Activated CD8-positive, alpha-beta memory T cell treated with anti-CD3 and anti-CD28 coated beads for 48 hours (primary cell): ENCODE measurements around the gene OR52M1.
A peak's percentile ranks its signal among the peaks of the same experiment; 100 is the strongest.
"Not testable (repeated sequence)": the region's sequence is repeated elsewhere in the genome, so short reads cannot be mapped to it uniquely, and the experiment has no call there.

Source experiments
- DNase-seq, 3 experiments: peaks; one replicate each; pipeline ENCODE4 v3.0.0-alpha.2; 2020; ENCODE audit warnings: low read depth in 2 of 3, low spot score in 2 of 3

Gene OR52M1, protein sequence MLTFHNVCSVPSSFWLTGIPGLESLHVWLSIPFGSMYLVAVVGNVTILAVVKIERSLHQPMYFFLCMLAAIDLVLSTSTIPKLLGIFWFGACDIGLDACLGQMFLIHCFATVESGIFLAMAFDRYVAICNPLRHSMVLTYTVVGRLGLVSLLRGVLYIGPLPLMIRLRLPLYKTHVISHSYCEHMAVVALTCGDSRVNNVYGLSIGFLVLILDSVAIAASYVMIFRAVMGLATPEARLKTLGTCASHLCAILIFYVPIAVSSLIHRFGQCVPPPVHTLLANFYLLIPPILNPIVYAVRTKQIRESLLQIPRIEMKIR

DNA sequence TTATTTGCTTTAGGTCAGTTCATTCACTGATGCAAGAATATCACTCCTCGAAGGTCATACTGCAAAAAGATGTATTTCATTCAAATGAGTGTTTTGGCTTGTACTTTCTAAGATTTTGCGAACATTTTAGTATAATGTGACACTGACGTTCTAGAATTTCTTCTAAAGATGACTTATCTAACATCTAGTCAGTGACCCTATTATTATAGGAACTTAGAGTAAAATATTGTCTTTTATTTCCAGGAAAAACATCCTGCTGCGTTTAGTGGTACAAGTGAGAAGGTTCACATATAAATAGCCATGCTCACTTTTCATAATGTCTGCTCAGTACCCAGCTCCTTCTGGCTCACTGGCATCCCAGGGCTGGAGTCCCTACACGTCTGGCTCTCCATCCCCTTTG is at the start of gene OR52M1:
TSS of gene OR52M1 (plus strand) at position 301 of the 400 bp plus-strand sequence. CDS start at position 301, 0 bp downstream.
- DNase-seq = no peak

DNA sequence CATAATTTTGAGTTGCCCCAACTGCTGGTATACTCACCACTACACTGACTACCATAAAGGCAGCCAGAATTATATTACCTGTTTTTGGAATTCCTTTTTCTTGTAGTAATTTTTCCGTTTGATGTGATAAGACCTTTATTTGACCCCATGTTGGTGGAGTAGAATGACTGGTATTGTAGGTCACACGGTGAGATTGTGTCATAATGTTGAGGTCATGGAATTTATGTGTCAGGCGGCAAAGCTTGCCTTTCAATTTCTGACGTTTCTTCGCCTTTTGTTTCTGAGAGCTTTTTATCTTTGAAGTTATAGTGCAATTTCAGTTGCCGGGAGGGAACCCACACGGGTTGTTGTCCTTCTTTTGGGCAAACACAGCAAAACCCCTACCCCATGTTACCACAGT is 49.5 kb upstream of the OR52M1 start:
- DNase-seq = no peak

DNA sequence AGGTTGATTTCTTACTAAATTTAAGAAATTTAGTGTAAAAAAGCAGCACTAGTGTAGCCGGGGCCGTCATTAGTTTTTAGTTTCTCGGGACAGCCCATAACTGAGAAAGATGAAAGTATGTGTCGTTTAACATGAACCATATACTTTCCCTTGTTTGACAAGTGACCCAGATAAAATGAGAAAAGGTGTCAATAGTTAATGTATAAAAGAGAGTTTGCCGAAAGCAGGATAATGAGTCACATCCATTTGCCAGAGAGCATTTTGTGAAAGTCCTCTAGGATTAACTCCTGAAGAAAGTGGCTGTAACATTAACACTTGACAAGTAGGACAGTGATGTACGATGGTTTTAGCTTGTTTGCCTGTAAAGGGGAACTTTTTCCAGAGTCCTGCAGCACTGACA is 49.0 kb upstream of the OR52M1 start:
- no peak for DNase-seq

DNA sequence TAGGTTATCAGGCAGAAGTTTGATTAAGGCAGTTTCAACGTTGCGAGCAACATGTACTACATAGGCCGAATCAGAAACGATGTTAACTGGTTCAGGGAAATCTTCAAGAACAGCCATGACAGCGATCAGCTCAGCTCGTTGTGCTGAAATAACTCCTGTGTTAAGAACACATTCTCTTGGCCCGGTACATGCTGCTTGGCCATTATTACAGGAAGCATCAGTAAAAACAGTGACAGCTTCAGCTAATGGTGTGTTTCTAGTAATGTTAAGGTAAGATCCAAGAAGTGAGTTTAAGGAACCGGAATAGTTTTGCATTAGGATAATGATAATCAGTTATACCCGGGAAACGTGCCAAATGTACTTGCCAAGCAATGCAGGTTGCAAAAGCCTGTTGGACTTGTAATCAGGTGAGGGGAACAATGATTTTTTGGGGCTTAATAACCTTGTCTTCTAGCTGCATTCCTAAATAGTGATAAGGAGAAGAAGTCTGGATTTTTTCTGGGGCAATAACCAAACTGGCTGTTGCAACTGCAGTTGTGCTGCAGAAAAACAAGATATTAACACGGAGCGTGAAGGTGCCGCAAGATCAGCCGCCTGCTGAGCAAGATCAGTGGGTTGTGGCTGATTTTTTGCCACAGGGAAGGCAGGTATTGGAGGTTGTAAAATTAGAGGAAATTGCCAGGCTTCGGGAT is 48.3 kb upstream of the OR52M1 start:
- no peak for DNase-seq

DNA sequence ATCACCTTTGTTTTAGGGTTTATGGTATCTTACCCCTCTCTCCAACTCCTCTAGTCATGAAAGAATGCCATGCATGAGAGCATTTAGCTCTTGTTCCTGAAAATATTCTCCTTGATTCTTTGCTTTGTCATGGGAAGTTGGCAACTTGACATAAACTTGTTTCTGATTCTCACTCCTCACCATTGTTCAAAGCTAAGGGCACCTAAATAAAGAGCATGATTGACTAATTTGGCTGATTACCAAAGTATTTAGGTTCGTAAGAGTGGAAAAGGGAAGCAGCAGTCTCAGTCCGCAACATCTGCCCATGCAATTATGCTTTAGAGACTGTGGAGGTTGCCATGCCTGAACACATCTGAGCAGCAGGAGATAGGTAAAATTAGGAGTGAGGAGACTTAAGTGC is 36.1 kb upstream of the OR52M1 start:
- DNase-seq = no peak

DNA sequence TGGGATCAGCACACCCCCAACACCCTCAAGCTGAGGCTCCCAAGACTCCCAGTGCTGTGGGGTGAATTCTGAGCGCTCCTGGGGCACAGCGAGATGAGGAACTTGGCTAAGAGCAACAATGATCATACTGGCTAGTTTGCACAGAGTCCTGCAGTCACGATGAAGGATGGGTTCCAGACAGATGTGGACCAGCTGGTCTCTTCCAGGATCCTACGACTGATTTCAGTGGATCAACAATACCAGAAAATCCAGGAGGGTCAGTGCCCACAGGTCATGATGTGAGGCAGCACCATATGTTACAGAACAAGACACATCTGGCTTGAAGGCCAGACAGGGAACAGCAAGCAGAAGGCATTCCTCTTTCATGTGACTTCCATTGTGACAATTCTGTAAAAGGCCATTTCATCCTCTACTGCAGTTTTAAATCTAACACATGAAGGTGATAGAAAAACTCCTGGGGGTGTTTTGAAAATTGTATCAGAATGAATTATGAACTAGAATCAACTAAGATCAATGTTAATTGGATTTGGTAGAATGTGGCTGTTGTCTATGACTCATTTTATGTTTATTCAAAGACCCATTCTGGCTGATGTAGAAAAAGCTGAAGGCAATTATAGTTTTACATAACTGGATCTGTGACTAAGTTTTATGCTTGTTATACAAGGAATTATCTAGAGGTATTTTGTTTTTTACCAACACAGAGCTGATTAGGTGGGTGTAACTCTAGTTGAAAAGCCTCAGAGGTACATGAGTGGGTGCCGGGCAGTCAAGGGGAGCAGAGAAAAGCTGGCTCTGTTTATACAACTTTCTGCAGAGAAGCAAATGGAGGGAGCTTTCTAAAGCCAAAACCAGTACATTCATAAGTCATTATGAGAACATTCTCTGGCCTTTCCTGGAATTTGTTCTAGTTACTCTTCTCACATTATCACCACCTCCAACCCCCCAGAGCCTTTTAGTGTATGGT is 33.4 kb upstream of the OR52M1 start:
- no peak for DNase-seq

DNA sequence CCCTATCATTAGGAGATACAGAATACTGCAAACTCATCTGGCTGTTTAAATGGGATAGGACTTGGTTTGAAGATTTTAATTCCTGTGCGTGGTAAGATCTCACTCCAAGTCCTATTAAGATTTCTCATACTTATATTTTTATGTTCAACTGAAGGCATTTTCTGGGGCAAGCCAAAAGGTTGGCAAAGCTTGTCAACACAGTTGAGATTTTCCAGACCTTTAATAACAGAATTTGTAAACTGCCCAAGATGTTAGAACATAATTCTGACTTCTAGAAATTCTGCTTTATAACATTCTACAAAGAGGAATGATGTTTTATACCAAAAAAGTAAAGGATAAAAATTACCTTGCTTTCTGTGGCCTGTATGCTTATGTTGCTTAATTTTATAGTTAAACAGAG is 30.8 kb upstream of the OR52M1 start:
- DNase-seq = no peak

DNA sequence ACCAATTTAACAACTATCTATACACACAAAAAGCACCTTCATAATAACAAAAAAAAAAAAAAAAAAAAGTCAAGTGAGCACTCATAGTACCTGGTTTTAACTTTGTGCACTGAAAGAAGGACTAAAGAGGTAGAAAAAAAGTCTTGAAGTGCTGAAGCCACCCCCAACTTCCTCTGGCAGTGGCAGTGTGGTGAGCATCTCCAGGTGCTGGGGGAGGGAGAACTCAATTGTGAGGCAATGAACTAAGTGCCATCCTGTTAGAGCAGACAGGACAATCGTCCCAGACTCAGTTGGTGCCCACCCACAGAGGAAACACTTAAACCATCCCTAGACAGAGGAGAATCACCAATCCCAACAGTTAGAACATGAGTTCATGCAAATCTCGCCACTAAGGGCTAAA is 22.7 kb upstream of the OR52M1 start:
- no peak for DNase-seq

DNA sequence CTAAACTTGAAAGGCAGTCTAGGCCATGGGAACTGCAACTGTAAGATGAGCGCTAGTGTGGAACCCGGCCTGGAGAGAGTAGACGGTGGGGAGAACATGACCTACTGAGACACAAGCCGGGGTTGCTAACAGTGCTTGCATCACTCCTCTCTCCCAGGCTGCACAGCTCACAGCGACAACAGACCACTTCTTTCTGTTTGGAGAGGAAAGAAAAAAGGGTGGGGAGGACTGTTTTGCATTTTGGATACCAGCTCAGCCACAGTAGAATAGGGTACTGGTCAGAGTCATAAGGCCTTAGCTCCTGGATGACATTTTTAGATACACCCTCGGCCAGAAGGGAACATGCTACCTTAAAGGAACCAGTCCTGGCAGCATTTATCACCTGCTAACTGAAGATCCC is 22.2 kb upstream of the OR52M1 start:
- no peak for DNase-seq

DNA sequence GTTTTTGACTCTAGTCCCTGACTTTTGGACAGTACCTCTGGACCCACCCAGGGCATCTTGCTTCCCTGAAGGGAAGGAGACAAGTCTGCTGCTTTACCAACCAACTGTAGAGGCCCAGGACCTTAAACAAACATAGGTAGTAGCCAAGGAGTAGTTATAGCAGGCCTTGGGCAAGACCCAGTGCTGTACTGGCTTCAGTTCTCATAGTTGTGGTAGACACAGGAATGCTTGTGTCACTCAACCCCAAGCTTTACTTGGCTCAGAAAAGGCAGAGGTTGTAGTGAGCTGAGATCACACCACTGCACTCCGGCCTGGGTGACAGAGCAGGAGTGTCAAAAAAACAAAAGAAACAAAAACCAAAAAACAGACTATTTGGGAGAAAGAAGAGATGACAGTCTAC is 21.3 kb upstream of the OR52M1 start:
- no peak for DNase-seq

DNA sequence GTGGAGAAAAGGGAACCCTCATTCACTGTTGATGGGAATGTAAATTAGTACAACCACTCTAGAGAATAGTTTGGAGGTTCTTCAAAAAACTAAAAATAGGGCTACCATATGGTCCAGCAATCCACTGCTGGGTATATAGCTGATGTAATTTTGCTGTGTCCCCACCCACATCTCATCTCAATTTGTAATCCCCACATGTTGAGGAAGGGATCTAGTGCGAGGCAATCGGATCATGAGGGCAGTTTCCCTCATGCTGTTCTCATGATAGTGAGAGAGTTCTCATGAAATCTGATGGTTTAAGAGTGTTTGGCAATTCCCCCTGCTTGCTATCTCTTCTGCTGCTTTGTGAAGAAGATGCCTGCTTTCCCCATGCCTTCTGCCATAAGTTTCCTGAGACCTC is 17.1 kb upstream of the OR52M1 start:
- DNase-seq = no peak

DNA sequence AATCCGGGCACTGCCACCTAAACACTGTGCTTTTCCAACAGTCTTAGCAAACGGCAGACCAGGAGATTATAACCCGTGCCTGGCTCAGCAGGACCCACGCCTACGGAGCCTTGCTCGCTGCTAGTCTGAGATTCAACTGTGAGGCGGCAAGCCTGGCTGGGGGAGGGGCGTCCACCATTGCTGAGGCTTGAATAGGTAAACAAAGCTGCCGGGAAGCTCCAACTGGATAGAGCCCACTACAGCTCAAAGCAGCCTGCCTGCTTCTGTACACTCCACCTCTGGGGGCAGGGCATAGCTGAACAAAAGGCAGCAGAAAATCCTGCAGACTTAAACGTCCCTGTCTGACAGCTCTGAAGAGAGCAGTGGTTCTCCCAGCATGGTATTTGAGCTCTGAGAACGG is 13.3 kb upstream of the OR52M1 start:
- DNase-seq = not testable (repeated sequence)

DNA sequence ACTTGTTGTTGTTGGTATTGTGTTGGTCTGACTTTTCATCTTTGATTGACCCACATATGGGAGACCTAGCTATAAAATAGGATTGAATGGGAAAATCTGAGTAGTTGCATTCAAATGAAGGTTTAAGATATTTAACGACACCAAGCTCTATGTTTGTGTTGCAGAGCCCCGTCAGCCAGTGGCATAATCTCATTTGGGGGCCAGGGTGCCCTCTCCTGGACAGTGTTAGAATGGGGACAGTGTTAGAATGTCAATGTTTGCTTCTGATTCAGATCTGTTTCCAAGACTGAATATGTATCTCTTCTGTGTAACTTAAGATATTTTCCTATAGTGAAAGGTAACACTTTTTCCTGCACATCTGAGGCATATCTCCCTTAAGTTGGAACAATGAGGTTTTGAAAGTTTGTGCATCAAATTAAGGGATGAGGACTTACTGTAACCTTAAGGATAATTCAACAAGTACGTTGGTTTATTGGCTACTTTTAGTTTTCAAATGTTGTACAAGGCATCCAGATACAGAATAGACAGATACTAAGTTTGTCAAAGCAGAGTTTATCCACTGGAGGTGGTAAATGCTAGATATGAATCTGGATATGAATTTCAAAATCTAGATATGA is 5.3 kb upstream of the OR52M1 start:
- DNase-seq = peak in 2 of 3 experiments; percentile 1 to 4

DNA sequence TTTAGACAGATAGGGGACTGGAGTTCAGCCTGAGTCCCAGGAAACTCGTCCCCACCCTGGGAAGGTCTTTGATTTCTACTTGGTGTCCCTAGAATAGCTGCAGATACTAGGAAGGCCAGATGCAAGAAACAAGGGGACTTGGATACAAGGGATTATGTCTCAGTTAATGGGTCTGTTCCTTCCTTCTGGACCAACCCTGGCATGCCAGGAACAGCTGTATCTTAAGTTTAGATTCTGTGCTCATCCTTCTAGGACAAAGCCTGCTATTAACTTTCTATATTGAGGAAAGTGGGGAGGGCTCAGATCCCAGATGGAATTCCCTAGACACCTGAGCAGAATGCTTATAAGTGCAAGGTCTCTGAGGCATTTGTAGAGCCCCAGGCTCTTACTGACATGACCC is 3.9 kb upstream of the OR52M1 start:
- no peak for DNase-seq

DNA sequence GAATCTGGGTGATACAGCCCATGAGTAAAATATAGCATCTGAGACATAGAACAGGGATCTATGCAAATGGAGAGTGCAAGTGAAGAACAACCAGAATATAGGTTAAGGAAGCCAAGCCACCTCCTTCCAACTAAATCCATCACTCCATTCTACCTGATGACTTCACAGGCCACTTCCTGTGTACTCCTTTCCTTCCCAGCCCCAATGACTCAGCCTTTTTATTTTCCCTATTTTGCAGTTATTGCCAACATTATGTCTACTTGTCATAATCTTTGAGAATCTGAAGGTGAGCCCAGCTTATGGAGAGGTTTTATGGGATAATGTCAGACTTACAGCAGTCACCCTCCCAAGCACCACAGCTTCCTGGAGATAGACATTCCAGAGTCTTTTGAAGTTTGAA is 1.4 kb upstream of the OR52M1 start:
- no peak for DNase-seq

DNA sequence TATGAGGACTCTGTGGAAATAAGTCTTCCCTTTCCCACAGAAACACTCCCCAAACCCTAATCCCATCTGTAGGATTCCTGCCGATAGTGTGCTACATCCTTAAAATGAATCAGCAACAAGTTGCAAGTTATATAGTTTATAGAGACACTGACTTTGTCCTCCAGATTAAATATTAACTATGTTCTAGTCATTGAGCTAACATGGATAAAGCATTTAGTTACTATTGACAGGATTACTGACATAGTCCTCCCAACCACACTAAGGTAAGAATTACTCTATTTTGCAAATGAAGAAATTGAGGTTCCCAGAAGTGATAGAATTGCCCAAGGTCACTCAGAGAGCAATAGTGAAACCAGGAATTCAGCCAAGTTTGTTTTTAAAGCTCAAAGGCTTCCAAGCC is 1.9 kb downstream of the OR52M1 start:
- no peak for DNase-seq

DNA sequence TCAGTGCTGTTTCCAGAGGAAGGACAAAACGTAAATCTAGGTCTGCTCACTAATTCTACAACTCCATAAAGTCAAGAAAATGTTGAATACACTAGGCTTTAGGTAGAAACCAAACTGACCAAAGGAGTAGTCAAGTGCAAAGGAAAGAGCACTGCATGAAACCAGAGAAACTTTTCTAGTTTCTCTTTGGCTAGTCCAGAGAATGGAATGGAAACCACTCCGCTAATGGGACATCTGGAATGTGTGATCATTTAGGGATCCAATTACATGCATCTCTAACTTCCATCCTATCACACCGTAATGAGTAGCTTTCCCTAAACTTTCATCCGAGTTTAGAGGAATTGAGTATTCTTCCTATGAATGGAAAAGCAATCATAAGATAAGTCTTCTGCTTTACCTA is 2.4 kb downstream of the OR52M1 start:
- no peak for DNase-seq

DNA sequence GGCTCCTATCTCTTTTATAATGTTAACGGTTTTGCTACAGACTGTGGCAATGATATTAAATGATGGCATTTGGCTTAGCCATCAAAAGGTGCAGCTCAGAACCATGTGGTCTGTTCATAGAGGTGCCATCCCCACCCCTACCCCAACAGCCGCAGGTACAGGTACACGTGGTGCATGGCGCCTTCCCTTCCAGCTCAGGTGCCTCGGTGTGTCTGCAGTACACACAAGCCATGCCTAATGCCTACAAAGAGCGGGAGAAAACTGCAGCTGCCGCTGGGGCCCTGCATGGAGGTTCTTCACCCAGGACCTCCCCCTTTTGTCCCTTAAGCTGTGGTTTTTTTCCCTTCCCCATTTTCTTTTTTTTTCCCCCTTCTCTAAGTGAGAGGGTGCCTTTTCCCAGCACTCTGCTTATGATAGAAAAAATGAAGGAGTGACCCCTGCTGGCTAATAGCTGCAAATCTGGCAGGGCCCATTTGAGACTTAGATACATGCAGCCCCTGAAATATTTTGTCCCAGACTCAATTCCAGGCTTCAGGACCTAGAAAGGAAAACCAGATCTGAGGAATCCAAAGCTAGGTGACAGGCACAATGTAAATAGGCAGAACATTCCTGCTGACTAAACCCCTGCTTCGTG is 6.5 kb downstream of the OR52M1 start:
- no peak for DNase-seq

DNA sequence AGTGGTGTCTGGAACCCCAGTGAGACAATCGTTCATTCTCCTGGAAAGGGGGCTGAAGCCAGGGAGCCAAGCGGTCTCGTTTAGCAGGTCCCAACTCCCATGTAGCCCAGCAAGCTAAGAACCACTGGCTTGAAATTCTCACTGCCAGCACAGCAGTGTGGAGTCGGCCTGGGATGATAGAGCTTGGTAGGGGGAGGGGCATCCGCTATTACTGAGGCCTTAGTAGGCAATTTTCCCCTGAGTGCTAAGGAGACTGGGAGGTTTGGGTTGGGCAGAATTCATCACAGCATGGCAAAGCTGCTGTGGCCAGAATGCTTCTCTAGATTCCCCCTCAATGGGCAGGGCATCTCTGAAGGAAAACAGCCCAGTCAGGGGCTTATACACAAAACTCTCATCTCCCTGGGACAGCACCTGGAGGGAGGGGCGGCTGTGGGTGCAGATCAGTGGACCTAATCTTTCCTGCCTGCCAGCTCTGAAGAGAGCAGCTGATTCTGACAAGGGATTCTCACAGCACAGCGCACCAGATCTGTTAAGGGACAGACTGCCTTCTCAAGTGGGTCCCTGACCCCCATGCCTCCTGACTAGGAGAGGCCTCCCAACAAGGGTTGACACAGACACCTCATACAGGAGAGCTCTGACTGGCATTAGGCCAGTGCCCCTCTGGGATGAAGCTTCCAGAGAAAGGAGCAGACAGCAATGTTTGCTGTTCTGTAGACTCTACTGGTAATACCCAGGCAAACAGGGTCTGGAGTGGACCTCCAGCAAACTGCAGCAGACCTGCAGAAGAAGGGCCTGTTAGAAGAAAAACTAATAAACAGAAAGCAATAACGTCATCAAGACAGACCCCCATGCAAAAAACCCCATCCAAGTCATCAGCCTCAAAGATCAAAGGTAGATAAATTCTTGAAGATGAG is 14.8 kb downstream of the OR52M1 start:
- DNase-seq = no peak

DNA sequence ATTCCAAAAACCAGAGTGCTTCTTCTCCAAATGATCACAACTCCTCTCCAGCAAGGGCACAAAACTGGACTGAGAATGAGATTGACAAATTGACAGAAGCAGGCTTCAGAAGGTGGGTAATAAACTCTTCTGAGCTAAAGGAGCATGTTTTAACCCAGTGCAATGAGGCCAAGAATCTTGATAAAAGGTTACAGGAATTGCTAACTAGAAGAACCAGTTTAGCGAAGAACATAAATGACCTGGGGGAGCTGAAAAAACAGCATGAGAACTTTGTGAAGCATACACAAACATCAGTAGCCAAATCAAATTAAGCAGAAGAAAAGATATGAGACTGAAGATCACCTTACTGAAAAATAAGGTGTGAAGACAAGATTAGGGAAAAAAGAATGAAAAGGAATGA is 15.5 kb downstream of the OR52M1 start:
- DNase-seq = no peak
